Left kidney (tissue), 2 donors: Measurements from ENCODE around the gene PRR5. TPM values are rescaled to one million over a fixed set of nuclear protein-coding genes. Genes with fewer than 3 reads are reported as not detected.

Source experiments
- DNase-seq: peaks from one replicate; pipeline ENCODE4 v3.0.0-alpha.2; 2013
- polyA plus RNA-seq: library from polyadenylated mRNA; unstranded; fragments of 120-200 nt; gene quantifications from one replicate; pipeline ENCODE4 v1.2.1, GENCODE V29; 2013; ENCODE audit not compliant: insufficient read length

Gene PRR5
- polyA plus RNA-seq, 1 donor = 24.5 TPM

DNA sequence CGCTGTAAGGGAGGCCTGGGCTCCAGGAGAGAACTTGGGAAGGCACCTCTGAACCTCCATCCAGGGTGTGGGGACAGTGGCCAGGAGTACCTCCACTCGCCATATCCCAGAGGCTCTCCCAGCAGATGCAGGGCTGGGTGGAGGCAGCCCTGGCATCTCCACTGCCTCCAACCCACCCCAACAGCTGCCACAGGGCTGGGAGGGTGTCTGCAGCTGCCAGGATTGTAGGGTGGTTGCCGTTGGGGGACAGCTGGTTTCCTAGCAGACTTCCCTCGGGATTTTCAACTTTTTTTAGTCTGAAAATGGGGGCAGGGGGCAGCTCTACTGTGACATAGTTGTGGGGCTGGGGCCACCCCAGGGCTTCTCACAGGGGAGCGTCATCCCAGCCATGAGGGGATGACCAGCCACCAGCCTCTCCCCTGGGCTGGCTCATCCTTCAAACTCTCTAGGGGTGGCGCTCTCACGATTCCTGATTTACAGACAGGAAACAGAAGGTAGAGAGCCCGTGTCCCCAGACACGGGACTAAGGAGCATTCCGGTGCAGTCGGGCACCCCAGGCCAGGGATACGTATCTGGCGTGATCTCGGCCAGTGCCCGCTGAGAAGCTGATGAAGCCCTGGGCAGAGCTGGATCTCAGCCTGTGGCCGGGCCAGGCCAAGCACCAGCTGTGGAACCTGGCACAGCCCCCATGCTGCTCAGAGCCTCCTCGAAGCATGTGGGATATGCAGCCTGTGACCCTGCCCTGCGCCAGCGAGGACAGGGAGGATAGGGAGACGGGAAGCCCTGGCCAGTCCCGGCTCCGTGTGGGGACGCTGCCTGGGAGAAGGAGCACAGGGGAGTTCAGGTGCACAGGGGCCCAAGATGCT is 9.9 kb downstream of the PRR5 start:
- no peak for DNase-seq

DNA sequence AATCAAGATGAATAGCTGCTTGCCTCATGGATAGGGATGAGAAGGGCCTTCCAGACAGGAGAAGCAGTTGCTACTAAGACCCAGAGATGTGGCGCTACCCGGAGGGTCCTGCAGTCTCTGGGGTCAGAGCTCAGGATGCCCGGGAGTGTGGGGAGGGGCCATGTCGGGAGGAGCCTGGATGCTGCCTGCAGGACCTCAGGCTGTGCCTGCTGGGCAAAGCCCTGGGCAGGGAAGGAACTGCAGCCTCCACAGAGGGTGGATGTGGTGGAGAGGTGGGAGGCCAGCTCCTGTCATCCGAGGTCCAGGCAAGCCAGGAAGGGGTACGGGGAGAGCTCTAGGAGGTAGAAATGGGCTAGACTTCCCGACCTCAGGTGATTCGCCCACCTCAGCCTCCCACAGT is 11.0 kb downstream of the PRR5 start:
- DNase-seq = no peak

DNA sequence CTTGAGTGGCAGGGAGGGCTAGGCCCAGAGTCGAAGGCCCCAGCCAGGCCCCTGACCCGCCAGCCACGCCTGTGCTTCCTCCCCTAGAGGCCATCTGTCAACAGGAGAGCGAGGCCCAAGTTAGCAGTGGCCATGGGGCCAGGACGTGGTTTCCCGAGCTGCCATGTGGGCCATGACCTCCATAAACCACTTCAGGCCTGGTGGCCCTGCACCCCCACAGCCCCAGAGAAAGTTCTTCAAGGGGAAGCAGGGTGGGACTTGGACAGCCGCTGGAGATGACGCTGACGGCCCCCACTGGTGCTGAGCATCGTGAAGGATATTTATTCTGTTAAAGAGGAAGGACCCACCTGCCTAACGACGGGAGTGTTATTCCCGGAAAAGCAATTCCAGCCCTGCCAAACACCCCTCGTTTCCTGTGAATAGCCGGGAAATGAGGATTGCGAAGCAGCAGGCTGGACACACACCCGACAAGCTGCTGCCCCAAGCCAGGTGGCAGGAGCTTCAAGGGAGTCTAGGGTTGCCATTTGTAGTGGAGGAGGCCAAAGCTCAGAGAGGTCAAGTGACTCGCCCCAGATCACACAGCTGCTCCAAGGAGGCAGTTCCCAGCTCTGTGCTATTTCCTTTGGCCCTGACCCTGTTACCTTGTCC is 12.8 kb downstream of the PRR5 start:
- DNase-seq = no peak

DNA sequence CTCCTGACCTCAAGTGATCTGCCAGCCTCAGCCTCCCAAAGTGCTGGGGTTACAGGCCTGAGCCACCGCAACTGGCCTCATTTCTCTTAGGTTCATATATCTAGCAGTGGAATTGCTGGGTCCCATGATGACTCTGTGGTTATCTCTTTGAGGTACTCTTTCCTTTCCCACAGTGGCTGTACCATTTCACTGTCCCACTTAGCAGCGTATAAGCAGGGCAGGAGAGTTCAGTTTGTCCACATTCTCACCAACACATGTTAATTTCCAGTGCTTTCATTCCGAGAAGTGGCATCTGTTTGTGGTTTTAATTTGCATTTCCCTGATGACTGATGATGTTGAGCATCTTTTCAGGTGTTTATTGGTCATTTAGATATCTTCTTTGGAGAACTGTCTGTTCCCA is 16.4 kb downstream of the PRR5 start:
- DNase-seq = no peak

DNA sequence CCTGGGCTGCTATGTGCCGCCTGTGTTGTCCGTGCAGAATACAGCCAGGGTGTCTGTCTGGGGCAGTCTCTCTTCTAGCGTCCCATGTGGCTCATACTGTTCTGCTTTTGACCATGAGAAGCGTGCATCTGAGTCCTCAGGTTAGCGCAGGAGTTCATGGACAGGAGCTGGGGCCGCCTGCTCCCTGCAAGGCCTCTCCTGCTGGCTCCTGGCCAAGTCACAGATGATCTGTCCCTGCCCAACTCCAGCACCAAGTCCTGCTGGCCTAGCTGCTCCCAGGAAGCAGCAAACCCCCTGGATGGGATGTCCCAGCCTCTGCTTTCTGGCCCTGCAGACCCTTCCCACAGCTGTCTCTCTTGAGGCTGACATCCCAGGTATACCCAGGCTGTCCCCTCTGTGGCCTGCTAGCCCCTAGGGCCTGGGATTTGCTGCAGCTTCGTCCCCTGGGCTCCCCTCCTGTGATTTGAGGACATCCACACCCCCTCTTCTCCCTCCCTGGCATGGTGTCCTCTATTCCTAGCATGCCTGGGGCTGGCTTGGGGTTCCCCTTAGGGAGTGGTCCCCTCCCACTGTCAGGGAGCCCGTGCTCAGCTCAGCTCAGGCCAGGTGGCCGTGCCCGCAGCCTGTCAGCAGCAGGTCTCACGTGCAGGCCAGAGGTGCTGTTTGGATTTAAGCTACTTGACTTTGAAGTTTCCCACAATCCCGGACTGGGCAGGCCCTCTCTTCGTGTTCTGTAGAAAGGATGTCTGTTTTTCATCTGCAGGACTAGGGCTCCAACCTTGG is 17.8 kb downstream of the PRR5 start:
- DNase-seq = no peak

DNA sequence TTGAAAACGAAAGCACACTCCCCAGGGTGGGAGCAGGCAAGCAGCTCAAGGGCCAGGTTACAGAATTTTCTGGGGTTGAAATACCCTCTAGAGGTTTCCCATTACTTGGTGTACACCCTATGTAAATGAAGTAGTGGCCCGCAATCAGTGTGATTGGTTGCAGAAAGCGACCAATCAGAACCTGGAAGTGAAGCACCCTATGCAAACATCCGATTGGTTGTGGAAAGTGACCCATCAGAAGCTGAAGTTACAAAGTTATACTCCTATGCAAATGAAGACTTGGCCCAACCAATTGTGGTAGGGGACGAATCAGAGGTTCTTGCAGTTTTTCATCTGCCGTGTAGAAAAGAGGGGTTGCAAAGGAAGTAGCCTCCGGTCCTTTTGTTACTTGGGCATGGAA is 19.2 kb downstream of the PRR5 start:
- no peak for DNase-seq

DNA sequence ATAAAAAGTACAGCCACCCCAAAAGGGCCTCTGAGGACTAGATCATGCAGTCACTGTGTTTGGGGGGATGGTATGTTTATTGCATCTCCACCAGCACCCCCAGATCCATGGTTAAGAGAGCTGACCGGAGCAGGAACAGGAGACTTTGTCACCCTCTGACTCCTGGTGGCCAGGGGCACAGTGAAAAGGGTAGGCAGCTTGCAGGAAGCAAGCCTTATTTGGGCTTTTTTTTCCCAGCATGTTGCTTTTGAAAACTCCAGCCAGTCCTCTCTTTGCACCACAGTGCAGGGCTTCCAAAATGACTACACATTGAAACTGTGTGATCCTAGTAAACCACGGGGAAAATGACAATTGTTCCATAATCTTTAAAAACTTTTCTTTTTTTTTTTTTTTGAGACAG is 20.6 kb downstream of the PRR5 start:
- no peak for DNase-seq

DNA sequence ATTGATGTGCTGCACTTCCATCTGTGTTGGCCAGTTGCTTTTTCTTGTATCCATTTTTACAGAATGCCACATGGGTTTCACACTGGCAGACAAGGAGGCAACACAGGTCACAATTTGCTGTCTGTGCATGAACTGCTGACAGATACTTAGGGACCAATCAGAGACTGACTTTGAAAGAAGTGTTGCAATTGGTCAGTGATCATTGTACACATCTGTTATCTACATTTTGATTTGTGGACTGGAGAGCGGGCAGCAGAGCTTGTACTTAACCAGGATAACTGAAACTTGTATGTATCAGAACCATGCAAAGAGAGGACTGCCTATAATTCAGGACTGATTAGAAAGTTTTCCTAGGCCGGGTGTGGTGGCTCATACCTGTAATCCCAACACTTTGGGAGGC is 21.8 kb downstream of the PRR5 start:
- DNase-seq = no peak

DNA sequence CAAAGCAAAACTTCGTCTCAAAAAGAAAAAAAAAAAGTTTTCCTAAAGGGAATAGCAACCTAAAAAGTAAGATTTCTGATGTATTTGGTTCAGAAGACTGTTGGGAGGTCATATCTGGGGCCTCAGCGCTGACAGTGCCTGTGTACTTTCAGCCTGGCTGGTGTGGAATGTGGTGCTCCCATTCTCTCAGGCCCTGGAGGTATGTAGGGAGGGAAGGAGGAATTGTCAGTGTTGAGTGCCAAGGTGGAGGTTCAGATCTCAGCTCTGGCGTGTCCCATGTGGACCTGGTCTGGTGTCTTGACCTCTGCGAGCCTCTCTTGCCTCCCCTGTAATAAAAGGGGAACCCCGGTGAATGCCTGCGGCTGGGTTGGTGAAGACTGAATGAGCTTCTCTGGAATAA is 22.4 kb downstream of the PRR5 start:
- no peak for DNase-seq

DNA sequence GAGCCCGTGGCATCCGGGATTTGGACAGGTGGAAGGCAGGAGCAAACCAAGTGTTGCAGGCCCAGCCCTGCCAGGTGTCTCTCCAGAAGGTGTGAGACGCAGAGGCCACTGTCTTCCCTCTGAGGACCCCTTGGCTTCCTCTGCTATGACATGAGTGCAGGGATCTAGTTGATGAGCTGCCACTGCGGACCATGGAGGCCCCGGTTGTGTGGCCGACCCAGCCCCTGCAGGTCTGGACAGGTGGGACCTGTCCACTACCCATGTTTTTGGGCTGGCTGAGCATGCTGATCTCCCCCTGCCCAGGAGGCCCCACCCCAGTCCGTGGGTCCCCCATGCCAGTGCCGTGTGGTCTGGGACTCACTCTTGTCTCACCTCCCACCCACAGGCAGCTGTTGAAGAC is 22.9 kb downstream of the PRR5 start:
- no peak for DNase-seq

DNA sequence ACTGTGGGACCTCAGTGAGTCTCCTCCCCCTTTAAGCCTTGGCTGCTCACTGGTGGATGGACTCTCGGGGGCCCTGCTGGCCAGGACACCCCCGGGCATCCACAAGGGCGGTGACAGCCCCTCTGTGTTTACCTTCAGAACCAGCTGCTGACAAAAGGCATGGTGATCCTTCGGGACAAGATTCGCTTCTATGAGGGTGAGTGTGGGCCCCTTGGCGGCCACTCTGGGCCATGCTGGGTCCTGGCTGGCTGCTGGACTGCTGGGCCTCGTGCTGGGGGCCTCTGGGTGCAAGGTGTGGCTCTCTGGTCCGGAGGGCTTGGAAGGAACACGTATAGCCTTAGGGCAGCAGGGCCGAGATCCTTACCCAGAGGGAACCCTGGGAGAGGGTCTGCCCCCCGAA is 24.4 kb downstream of the PRR5 start:
- no peak for DNase-seq

DNA sequence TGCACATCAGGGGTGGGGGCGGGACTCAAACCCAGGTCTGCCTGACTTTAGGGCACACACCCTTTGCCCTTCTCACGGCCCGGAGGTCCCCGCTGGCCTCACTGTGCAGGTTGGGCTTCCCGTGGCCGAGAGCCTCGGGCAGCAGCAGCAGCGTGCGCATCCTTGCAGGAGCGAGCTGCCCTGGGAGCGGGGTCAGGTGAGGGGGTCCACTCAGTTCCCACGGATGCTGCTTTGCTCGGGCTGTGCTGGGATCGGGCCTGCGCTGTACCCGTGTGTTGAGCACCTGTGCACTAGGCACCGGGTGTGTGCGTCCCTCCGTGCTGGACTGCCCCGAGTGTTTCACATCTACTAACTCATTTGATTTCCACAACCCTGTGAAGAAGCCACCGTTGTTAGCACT is 25.1 kb downstream of the PRR5 start:
- DNase-seq = no peak

DNA sequence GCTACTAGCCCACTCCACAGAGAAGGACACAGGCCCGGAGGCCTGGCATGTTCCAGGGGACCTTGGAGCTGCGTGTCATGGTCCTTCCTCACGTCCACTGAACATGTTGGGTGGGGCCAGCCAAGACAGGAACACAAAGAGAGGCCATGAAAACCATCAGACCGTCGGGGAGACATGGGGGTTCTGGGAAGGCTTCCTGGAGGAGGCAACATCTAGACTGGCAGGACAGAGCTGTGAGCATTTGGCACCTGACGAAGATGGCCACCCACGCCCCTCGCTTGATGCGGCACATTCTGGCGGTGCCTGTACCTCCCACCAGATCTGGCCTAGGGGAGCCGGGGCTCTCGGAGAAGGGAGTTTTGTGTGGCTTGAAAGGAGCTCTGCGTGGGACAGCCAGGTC is 25.7 kb downstream of the PRR5 start:
- no peak for DNase-seq

DNA sequence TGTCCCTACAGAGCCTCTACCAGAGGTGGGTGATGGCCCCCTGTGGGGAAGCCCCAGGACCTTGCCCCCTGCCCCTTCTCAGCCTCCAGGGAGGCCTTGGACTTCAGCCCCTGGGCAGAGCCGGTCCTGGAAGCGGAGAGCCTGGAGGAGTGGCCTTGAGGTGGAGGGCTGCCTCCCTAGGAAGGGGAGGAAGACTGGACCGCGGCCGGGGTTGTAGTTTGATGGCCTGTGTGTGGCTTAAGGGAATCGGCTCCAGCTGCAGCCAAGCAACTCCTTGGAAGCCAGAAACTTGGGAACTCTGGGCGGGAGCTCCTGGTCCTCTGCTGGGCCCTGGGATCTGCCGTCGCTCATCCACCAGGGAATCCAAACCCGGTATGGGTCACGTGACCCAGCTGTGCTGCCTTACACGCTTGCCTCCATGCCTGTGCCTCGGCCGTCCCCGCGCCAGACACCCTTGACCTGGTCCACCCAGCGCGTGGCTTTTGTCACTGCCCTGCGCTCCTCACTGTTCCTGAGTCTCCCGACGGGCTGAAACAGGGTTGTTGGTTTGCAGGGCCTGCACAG is 26.8 kb downstream of the PRR5 start:
- no peak for DNase-seq

DNA sequence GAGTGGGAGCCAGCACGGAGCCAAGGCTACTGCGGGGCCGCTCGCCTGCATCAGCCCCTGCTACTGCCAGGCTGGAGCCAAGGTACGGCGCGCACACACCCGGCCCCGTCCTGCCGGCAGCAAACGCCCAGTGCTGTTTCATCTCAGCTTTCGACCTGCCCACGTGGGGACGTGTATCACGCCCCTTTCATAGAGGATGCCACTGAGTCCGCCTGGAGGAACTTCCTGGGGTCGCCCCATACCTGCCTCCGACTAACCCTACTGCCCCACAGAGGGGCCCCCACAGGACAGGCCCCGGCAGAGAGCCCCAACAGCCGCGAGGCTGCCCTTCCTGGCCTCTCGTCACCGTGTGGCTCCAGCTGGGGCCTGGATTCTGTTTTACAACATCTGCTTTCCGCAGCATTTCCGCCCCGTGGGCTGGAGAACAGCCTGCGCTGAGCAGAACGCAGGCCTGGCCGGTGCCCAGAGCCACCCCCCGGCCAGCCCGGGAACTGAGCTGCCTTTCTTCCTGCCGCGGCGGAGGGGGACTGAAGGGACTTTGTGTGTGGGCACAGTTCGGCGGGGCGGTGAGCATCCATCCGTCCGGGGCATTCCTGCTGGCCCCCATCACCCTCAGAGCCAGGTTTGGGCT is 27.5 kb downstream of the PRR5 start:
- DNase-seq = peak; percentile 83

DNA sequence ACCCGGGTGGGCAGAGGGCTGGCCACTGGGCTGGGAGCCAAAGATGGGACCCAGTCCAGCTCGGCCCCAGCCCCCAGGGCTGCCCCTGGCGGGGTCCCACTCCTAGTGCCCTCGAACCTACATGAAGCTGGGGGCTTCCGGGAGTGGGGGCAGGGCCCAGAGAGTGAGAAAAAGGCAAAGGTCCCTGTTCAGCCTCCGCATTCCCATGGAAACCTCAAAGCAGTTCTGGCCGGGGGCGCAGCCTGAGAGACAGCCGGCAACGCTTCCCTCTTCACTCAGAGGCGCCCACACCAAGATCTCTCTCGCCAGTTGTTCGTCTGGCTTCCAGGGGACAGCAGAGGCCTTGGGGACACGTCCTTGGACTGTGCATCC is 28.0 kb downstream of the PRR5 start:
- no peak for DNase-seq

DNA sequence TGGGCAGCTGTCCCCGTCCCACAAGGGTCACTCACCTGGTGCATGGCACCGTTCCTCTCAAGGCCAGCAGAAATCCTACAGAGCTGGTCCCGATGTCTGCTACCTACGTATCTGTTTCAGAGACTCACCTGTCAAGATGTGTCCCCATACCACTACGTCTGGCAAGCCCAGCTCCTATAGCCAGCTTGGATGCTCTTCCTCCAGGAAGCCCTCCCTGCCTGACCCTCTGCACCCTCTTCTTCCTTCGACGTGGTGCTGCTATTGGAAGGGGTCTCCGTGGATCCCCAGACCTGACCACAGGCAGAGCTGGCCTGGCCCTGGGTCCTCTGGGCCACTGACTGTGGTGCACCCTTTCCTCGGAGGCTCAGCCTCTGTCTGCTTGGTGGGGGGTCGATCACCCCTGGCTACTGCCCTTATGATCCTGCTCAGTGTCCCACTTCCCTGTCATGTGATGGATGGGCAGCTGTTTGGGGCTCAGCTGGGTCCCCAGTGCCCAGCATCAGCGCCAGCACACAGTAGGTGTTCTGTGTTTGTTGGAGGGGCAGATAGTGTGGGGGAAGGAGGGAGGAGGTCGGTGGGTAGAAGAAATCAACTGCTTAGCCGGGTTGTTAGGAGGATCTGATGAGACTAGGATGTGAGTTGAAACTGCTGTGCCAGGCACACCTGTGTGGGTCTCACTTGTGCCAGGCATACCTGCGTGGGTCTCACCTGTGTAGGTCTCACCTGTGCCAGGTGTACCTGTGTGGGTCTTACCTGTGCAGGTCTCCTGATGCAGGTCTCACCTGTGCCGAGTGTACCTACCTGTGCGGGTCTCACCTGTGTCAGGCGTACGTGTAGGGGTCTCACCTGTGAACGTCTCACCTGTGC is 28.7 kb downstream of the PRR5 start:
- no peak for DNase-seq

DNA sequence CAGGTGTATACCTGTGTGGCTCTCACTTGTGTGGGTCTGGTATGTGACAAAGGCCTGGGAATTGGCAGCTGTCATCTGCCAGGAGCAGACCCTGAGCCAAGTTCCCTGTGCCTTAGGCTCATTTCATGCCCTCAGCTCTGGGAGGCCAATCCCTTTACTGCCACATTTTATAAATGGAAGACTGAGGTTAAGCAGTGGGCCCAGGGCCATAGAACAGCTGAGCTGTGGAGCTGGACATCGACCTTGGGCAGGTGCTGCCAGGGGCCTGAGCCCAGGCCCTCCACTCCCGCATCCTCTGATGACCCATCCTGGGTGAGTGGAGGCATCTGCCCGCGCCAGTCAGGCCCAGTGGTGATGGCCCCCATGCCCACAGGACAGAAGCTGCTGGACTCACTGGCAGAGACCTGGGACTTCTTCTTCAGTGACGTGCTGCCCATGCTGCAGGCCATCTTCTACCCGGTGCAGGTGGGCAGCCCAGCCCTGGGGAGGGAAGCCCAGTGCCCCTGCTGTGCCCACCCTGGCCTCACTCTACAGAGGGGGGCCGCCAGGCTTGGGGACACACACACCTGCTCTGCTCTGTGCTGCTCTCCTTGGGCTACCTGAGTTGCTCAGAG is 29.5 kb downstream of the PRR5 start:
- no peak for DNase-seq

DNA sequence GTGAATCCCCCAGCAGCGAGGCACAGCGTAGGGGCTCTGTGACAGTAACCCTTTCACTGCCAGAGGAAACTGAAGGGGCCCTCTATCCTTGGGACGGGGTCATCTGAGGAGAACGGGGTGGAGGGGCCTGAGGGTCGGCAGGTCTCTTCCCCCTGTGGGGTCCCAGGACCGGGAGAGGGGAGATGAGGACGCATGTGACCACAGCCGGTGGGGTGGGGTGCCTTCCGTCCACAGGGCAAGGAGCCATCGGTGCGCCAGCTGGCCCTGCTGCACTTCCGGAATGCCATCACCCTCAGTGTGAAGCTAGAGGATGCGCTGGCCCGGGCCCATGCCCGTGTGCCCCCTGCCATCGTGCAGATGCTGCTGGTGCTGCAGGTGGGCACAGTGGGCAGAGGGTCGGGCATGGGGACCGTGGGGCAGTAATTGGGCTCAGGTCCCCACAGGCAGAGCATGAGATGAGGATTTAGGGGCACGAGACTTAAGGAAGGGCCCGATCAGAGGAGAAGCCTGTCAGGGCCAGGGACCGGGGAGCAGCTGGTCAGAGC is 30.1 kb downstream of the PRR5 start:
- no peak for DNase-seq

DNA sequence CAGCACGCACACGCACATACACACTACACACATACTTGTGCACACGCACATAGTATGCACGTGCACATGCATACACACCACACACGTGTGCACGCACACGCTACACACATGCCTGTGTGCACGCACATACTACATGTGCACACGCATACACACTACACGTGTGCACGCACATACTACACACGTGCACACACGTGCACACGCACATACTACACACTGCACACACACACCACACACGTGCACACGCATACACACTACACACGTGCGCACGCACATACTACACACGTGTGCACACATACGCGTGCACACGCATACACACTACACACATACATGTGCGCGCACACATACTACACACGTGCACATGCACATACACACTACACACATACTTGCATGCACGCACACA is 30.7 kb downstream of the PRR5 start:
- no peak for DNase-seq
